ENCODE data around the gene CTNNA2.
A peak's percentile ranks its signal among the peaks of the same experiment; 100 is the strongest.
"Not testable (repeated sequence)": the region's sequence is repeated elsewhere in the genome, so short reads cannot be mapped to it uniquely, and the experiment has no call there.

CTNNA2 gene

GRCh38 chr2:80203929-80204328, 691.1 kb downstream of the CTNNA2 start:
- DNase-seq (ENCODE audit: low read depth), result not testable (repeated sequence)

DNA sequence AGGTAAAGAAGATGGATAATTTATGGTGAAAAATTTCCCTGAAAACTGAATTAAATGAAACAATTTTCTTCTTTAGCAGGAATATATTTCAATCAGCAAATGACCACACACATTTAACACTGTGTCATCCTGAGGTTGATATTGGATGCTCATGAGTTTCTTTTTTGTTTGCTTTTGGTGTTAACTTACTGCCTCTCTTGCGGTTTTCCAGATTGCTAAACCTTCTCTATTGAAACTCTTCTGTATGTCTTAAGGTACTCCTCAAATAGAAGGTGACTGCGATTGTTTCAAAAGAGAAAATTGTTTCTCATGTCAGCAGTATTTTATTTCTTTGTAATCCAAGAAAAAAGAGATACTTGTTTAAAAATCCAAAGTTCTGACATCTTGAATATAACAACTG, 692.6 kb downstream of the CTNNA2 start:
- DNase-seq (ENCODE audit: low read depth), result no peak

- DNase-seq (ENCODE audit: low read depth), result no peak
These were observed 696.6 kb downstream of the CTNNA2 start for GRCh38 chr2:80209458-80209857.

DNA sequence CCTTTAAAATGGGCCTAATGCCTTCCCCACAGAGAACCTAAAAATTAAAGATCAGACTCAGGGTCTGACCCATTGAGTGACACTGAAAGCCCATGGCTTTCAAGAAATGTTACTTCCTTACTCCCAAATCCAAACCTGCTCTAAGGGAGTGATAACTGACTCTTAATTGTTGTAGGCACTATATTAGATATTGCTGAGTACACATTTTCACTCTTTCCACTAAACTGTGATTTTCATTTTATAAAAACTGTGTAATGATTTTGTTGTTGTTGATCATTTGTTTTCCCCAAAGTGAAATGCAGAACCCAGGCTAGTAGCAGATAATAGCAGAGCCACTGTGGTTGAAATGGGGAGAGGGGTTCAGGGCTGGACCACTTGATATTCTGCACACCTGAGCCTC, 704.6 kb downstream of the CTNNA2 start:
- DNase-seq (ENCODE audit: low read depth), result no peak

DNA sequence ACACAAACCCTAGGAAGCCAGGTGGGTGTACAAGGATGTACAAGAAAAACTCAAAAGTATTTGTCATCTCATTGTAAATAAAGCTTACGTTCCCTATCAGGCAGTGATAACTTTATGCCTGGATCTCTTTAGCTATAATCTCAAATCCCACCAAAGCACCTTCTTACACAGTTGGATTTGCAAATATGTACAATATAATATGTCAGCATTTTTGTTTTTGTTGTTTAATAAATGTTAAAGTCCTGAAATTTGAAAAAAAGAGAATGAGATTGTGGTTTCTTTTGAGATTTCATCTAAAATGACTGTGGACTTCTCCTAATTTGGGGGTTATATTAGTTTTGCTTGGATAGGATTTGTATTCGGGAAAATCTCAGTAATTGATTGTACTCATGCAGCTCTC, 709.8 kb downstream of the CTNNA2 start:
- DNase-seq (ENCODE audit: low read depth), result no peak

- DNase-seq (ENCODE audit: low read depth), result no peak
These were observed 718.6 kb downstream of the CTNNA2 start for GRCh38 chr2:80231421-80231820.

- no peak for DNase-seq (ENCODE audit: low read depth)
These were observed 720.5 kb downstream of the CTNNA2 start for GRCh38 chr2:80233333-80233732.

DNA sequence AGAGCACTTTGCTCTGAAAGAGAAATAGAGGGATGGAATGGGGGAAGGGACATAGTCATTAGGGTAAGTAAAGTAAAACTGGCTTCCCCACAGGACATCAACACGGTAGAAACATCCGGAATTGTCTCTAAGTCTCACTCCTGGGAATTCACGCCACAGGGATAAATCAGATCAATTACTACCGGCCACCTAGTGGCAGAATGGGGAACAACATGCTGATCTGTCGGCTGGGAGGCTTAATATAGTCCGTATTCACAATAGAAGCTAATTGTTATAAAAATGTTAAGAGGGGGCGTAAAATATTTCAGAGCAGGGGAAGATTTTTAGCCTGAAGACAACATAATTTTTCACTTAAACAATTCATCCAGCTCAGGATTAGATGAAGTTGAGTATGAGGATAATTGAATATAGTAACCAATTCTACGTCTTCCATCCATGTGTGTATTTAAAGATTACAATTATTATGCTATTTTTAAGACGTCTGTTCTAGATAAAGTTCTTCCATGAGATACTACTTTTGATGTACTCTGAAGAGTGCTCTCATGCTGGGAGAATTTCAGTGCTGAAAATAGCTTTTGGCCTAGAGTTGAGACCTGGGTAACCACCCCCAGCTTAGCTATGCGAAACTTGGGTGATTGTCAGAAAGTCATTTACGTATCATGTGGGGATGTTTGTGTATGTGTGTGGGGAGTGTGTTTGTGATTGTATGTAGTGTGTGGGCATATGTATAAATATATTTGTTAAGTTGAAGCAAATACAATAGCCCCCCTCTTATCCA, 726.0 kb downstream of the CTNNA2 start:
- peak; percentile 11 for DNase-seq (ENCODE audit: low read depth)

DNA sequence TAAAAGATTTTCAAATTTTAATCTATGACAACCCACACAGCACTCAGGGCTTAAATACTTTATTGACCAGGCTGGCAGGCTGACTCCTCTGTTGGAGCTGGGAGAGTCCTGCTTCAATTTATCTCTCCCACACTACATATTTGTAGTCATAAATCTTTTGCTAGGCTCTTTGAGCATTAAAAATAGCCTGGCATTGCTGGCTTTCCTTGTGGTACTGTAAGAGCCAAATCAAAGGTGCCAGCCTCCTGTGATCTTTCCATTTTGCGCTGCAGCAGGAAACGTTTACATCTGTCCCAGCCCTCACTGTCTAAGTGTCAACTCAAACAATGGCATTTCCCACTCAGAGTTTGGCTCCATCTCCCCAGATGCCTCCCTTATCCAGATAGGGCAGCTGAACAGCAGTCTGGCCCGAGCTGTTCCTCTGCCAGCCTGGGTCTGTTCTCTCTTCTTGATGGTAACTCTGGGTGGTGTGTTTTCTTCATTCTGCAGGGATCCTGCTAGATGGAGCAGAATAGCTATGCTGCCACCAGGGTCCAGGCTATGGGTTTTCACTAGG, 729.6 kb downstream of the CTNNA2 start:
- no peak for DNase-seq (ENCODE audit: low read depth)

- DNase-seq (ENCODE audit: low read depth), result no peak
These were observed 732.2 kb downstream of the CTNNA2 start for GRCh38 chr2:80244905-80245584.

DNA sequence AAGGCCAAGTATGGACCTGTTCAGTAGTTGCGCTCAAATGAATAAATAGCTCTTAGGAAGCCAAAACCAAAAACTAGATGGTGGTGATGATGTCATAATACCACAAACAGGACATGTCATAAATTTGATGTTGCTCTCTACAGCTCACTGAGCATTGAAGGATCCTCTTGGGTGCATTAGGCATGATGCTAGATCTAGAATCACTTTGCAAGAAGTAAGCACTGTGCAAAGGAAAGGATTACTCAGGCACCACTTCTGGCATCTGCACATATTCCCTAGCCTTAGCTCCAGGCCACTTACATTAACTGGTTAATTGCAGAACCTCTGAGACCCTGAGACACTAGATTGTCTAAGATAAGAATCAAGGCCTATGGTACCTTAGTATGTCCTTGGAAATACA, 733.7 kb downstream of the CTNNA2 start:
- no peak for DNase-seq (ENCODE audit: low read depth)

DNA sequence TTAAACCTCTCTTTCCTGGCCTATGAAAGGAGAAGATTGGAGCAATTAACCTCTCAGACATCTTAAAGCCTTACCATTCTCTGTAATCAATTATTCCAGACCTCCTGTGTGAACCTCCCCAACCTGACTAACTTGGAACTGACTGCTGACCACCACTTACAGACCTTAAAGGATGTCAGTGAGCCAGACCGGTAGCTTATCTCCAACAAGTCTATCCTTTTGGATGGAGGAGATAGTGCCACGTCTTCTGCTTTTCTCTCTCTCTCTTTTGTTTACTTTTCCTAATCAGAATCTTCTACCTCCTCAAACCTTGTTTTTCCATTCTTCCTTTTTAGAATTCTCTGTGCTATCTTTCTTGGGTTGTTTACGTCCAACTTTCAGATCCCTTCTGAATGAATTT, 734.5 kb downstream of the CTNNA2 start:
- no peak for DNase-seq (ENCODE audit: low read depth)

DNA sequence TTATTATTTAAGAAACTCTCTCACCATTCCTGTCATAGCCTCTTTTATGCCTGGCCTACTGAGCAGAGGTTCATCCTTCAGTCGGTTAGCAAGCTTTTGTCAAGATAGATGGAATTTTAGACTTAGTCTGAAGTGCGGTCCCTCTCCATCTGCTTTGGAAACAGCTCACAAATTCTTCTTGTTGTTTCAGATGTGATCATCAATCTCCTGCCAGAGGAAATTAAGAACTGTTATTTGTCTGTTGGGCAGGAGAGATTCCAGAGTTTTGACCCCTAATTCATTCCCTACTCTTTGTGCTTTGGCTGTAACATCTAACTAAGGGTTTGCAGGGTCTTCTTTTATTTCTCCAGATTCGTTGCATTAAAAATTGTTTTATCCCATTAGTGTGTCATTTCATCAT, 735.3 kb downstream of the CTNNA2 start:
- no peak for DNase-seq (ENCODE audit: low read depth)

DNA sequence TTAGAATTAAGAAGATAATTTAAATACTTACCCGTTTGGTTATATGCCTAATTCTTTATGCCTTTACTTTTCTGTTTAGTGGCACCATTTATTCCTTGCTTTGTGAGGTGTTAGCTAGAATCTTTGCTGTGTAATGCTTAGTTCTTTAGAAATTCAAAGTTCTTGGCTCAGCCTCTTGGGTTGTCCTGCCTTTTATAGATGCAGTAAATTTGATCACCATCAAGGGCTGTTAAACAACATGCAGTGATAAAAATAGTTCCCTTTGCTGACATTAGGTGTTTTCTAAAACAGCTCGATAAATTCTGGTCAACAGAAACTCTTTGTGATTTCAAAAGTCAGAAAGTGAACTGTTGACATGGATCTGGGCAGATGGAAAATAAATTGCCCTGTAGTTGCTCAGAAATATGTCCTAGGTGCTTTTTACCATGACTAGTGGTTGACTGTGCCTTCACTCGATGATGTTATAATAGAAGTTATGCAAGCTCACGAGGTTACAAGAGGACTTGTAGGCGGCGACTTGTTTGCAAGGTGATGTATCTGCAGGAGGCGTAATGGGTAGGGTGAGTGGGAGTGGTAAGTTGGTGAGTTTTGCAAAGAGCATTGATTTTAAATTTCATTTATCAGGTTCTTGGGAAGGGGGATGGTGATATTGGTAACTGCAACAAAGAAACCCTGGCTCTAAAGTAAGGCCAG, 739.6 kb downstream of the CTNNA2 start:
- DNase-seq (ENCODE audit: low read depth), result no peak

GRCh38 chr2:80255918-80256781, 743.3 kb downstream of the CTNNA2 start:
- peak; percentile 4 for DNase-seq (ENCODE audit: low read depth)

DNA sequence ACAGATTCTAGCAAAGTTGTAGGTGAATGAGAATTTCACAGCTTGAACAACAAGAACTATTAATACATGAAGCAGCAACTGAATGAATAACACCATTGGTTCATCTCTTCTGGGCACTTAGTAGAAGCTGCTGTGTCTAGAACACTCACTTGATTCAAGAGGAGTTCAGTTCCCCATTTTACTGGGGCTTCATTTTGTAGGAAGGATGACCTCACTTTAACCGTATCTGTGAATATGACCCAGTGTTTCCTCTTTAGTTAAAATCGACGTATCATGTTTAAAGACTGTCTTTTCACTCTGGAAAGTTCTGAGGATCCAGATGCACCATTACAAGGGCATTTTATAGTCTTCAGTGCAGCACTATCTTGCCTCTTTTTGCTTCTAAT, 743.9 kb downstream of the CTNNA2 start:
- no peak for DNase-seq (ENCODE audit: low read depth)

DNA sequence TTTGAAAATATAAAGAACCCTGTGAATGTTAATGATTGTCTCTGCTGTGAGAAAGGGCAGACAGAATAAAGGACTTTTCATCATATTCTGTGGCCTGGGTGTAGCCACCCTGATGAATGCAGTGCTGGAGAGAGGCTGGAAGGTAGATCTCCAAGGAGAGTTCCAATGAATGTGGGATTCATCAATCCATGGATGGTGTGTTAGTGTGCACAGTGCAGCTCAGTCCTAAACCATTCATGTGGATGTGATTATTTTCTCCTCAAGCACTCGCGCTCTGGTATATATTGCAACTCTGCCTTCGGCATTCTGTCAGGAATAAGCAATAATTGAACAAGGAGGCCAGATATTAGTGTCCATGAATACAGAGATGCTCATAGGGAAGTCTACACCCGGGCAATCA, 744.6 kb downstream of the CTNNA2 start:
- no peak for DNase-seq (ENCODE audit: low read depth)

- no peak for DNase-seq (ENCODE audit: low read depth)
These were observed 745.5 kb downstream of the CTNNA2 start for GRCh38 chr2:80258341-80258740.

DNA sequence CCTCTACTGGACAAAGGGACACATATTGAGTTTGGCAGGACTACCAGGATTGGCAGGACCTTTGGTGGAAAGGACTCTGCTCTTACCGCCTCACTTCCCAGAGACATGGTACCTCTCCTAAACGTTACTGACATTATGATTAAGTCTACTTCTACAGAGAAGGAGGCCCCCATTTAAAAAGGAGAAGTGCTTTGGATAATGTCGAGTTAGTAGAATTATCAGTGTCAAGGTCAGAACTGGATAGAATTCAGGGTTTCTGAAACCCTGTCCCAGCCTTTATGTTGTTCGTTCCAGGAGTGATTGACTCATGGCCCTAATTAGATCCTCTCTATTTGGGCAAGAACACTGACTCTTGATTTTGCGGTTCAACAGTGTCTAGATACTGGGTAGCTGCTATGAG, 745.9 kb downstream of the CTNNA2 start:
- DNase-seq (ENCODE audit: low read depth), result no peak

- DNase-seq (ENCODE audit: low read depth), result no peak
These were observed 746.4 kb downstream of the CTNNA2 start for GRCh38 chr2:80259292-80259691.

DNA sequence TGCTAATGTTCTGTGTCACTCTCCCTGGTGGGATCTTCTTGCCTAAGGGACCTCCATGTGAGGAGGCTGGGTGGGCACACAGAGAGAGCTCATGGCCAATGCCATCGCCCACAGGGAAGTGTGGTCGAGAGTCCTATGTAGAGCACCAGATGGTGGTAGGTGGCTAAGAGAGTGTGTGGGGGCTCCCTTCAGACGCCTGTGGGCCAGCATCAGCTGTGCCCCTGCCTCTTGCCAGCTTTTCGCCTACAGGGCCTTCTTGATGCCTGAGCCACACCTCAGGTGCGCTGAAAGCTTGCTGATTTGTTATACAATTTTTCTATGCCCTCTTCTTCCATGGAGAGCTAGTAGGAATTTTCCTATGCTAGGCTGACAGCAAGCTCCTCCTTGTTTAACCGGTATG, 753.4 kb downstream of the CTNNA2 start:
- DNase-seq (ENCODE audit: low read depth), result no peak

- no peak for DNase-seq (ENCODE audit: low read depth)
These were observed 757.0 kb downstream of the CTNNA2 start for GRCh38 chr2:80269806-80270205.
